ENCODE results near the gene LILRB3.
"Not testable (repeated sequence)": the region's sequence is repeated elsewhere in the genome, so short reads cannot be mapped to it uniquely, and the experiment has no call there.

Gene LILRB3

GRCh38 chr19:54242234-54242633 is 19.4 kb upstream of the LILRB3 start:
- DNase-seq, result not testable (repeated sequence)

- DNase-seq, result not testable (repeated sequence)
Measured at GRCh38 chr19:54240372-54241336, 17.8 kb upstream of the LILRB3 start.

GRCh38 chr19:54239491-54240371 is 16.9 kb upstream of the LILRB3 start:
- DNase-seq, result not testable (repeated sequence)

- DNase-seq, result no peak
Measured at GRCh38 chr19:54233941-54234340, 11.1 kb upstream of the LILRB3 start.

GRCh38 chr19:54231077-54231931 is 8.5 kb upstream of the LILRB3 start:
- peak; percentile 84 for DNase-seq

- DNase-seq, result no peak
Measured at GRCh38 chr19:54230031-54230430, 7.2 kb upstream of the LILRB3 start.

- no peak for DNase-seq
Measured at GRCh38 chr19:54229146-54229545, 6.3 kb upstream of the LILRB3 start.

GRCh38 chr19:54224619-54225018 is 1.8 kb upstream of the LILRB3 start:
- DNase-seq, result not testable (repeated sequence)

GRCh38 chr19:54223937-54224281 is 1.1 kb upstream of the LILRB3 start:
- not testable (repeated sequence) for DNase-seq

- not testable (repeated sequence) for DNase-seq
Measured at GRCh38 chr19:54223277-54223936, 600 bp upstream of the LILRB3 start.

- DNase-seq, result not testable (repeated sequence)
Measured at GRCh38 chr19:54221947-54222346, 860 bp downstream of the LILRB3 start.

GRCh38 chr19:54219702-54220101 is 3.1 kb downstream of the LILRB3 start:
- DNase-seq, result not testable (repeated sequence)

- DNase-seq, result no peak
Measured at GRCh38 chr19:54218960-54219661, 3.7 kb downstream of the LILRB3 start.

GRCh38 chr19:54218259-54218658 is 4.5 kb downstream of the LILRB3 start:
- DNase-seq, result no peak

GRCh38 chr19:54217517-54218247 is 5.1 kb downstream of the LILRB3 start:
- DNase-seq, result not testable (repeated sequence)

- DNase-seq, result no peak
Measured at GRCh38 chr19:54216869-54217268, 5.9 kb downstream of the LILRB3 start.

GRCh38 chr19:54214734-54215133 is 8.1 kb downstream of the LILRB3 start:
- DNase-seq, result not testable (repeated sequence)

- not testable (repeated sequence) for DNase-seq
Measured at GRCh38 chr19:54214217-54214616, 8.6 kb downstream of the LILRB3 start.

GRCh38 chr19:54211235-54211634 is 11.6 kb downstream of the LILRB3 start:
- DNase-seq, result no peak

- DNase-seq, result no peak
Measured at GRCh38 chr19:54209811-54210494, 12.9 kb downstream of the LILRB3 start.

All from activated T-cell treated with anti-CD3 and anti-CD28 coated beads for 4 hours (primary cell).